SU-DHL-6 (cell line): ENCODE data around the gene LRFN2.

Source experiments
- EZH2phosphoT487 ChIP-seq: fragments of 200-600 bp; sonication (generic), shearing (Covaris generic); conservative IDR thresholded peaks from 2 replicates; pipeline ENCODE4 v1.6.1; 2018; ENCODE audit warnings: mild to moderate bottlenecking, antibody characterized with exemption, low read length, moderate library complexity, mixed read lengths
- TF ChIP-seq, protein P1 (sequence below): fragments of 200-600 bp; sonication (generic); IDR thresholded peaks from one replicate; pipeline ENCODE4 v1.5.1; 2017; ENCODE audit warnings: antibody characterized with exemption, mild to moderate bottlenecking, low read length, moderate library complexity; ENCODE audit not compliant: insufficient read depth, poor library complexity, severe bottlenecking

GRCh38 chr6:40511884-40512283 lies 75.3 kb downstream of the LRFN2 start:
- TF ChIP-seq, protein P1, sequence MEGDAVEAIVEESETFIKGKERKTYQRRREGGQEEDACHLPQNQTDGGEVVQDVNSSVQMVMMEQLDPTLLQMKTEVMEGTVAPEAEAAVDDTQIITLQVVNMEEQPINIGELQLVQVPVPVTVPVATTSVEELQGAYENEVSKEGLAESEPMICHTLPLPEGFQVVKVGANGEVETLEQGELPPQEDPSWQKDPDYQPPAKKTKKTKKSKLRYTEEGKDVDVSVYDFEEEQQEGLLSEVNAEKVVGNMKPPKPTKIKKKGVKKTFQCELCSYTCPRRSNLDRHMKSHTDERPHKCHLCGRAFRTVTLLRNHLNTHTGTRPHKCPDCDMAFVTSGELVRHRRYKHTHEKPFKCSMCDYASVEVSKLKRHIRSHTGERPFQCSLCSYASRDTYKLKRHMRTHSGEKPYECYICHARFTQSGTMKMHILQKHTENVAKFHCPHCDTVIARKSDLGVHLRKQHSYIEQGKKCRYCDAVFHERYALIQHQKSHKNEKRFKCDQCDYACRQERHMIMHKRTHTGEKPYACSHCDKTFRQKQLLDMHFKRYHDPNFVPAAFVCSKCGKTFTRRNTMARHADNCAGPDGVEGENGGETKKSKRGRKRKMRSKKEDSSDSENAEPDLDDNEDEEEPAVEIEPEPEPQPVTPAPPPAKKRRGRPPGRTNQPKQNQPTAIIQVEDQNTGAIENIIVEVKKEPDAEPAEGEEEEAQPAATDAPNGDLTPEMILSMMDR, result no peak
- TF ChIP-seq EZH2phosphoT487, result no peak
